Muscle of leg (tissue), 11 donors: Measurements from ENCODE around the gene IFNGR1. TPM values are rescaled to one million over a fixed set of nuclear protein-coding genes. Genes with fewer than 3 reads are reported as not detected.
"Not testable (repeated sequence)": the region's sequence is repeated elsewhere in the genome, so short reads cannot be mapped to it uniquely, and the experiment has no call there.

ENCODE experiments used
- DNase-seq: peaks from one replicate; pipeline ENCODE4 v3.0.0; 2013
- H3K27ac ChIP-seq: one replicate; pipeline ENCODE4 v1.5.1; 2013; ENCODE audit warnings: mild to moderate bottlenecking, low read length, control low read depth
- H3K27me3 ChIP-seq: one replicate; pipeline ENCODE4 v1.6.1; 2013; ENCODE audit warnings: low read length; ENCODE audit not compliant: control insufficient read depth, insufficient read depth
- H3K36me3 ChIP-seq: one replicate; pipeline ENCODE4 v1.6.1; 2013; ENCODE audit warnings: low read length; ENCODE audit not compliant: control insufficient read depth, insufficient read depth
- H3K4me1 ChIP-seq: one replicate; pipeline ENCODE4 v1.6.1; 2013; ENCODE audit warnings: low read length; ENCODE audit not compliant: control insufficient read depth, insufficient read depth
- H3K4me3 ChIP-seq: one replicate; pipeline ENCODE4 v1.5.1; 2013; ENCODE audit warnings: low read length, control low read depth
- H3K9me3 ChIP-seq: replicated peaks from 2 replicates; pipeline ENCODE4 v1.6.1; 2013; ENCODE audit warnings: low read depth, low read length; ENCODE audit not compliant: control insufficient read depth
- WGBS: methylation state at CpG from one replicate; pipeline ENCODE4 v1.1.5; 2013; ENCODE audit warnings: missing lambda C conversion rate; ENCODE audit not compliant: insufficient coverage; 5-methylcytosine and 5-hydroxymethylcytosine counted together
- polyA plus RNA-seq, 8 donors: library from polyadenylated mRNA; unstranded; fragments of 120-200 nt; gene quantifications; one replicate each; pipeline versions ENCODE4 v1.2.1 to v1.2.3, GENCODE V29; 2013; ENCODE audit warnings: inconsistent platforms in 1 of 8, low replicate concordance in 1 of 8; ENCODE audit not compliant: insufficient read length in 8 of 8, insufficient read depth in 1 of 8
- total RNA-seq: library from RNA; stranded (reverse); fragments of 120-200 nt; gene quantifications from one replicate; pipeline ENCODE4 v1.2.4, GENCODE V29; 2013

The IFNGR1 gene
- total and polyA plus RNA-seq, 9 donors = 41.8 to 55.2 (median 46.3) TPM

- H3K4me3 ChIP-seq = no peak overlapping the region
Measured at GRCh38 chr6:137214931-137215330, 4.3 kb downstream of the IFNGR1 start.

GRCh38 chr6:137213813-137214212, 5.4 kb downstream of the IFNGR1 start:
- H3K4me1 ChIP-seq = peaks cover 15% of the 10 kb centered on the region
- no peak overlapping the region for H3K4me3 ChIP-seq
- no peaks in the 10 kb centered on the region for H3K36me3 ChIP-seq
- no peaks in the 10 kb centered on the region for H3K27me3 ChIP-seq
- WGBS = no CpG with 5 or more reads among the region's 2 CpGs
- no peak for DNase-seq
- peaks cover 2% of the 10 kb centered on the region for H3K9me3 ChIP-seq
- peak overlapping the region; percentile 25 for H3K27ac ChIP-seq

More at GRCh38 chr6:137214931-137215330, 4.3 kb downstream of the IFNGR1 start:
- Histone ChIP-seq H3K27me3 (no peaks in the 10 kb centered on the region), H3K36me3 (no peaks in the 10 kb centered on the region), H3K9me3 (no peaks in the 10 kb centered on the region), H3K27ac (no peak overlapping the region), H3K4me1 (peaks cover 20% of the 10 kb centered on the region)
- no peak for DNase-seq
- no CpG with 5 or more reads among the region's 3 CpGs for WGBS

GRCh38 chr6:137213331-137213740, 5.8 kb downstream of the IFNGR1 start:
- peak overlapping the region; percentile 25 for H3K27ac ChIP-seq
- no peaks in the 10 kb centered on the region for H3K36me3 ChIP-seq
- no peak overlapping the region for H3K4me3 ChIP-seq
- H3K4me1 ChIP-seq = peaks cover 15% of the 10 kb centered on the region
- WGBS = 49% methylated on average over 3 of the region's 4 CpGs
- peaks cover 3% of the 10 kb centered on the region for H3K9me3 ChIP-seq
- H3K27me3 ChIP-seq = no peaks in the 10 kb centered on the region
- DNase-seq = peak; percentile 47

- Histone ChIP-seq H3K27ac (no peak overlapping the region), H3K4me3 (no peak overlapping the region), H3K9me3 (peaks cover 3% of the 10 kb centered on the region), H3K4me1 (peaks cover 7% of the 10 kb centered on the region), H3K36me3 (no peaks in the 10 kb centered on the region), H3K27me3 (no peaks in the 10 kb centered on the region)
- DNase-seq = no peak
- 91% methylated on average over 3 of the region's 3 CpGs for WGBS
Measured at GRCh38 chr6:137211910-137212309, 7.3 kb downstream of the IFNGR1 start.

- no peak overlapping the region for H3K4me3 ChIP-seq
- no peaks in the 10 kb centered on the region for H3K36me3 ChIP-seq
- H3K27ac ChIP-seq = no peak overlapping the region
- H3K4me1 ChIP-seq = peaks cover 3% of the 10 kb centered on the region
- no peak for DNase-seq
- H3K27me3 ChIP-seq = no peaks in the 10 kb centered on the region
- peaks cover 3% of the 10 kb centered on the region for H3K9me3 ChIP-seq
Measured at GRCh38 chr6:137210903-137211302, 8.3 kb downstream of the IFNGR1 start.

- peaks cover 12% of the 10 kb centered on the region for H3K36me3 ChIP-seq
- H3K27ac ChIP-seq = no peak overlapping the region
- WGBS = 94% methylated on average over 7 of the region's 7 CpGs
Measured at GRCh38 chr6:137208279-137208678, 10.9 kb downstream of the IFNGR1 start.

GRCh38 chr6:137207457-137207856, 11.7 kb downstream of the IFNGR1 start:
- peaks cover 12% of the 10 kb centered on the region for H3K36me3 ChIP-seq
- not testable (repeated sequence) for H3K9me3 ChIP-seq, H3K4me3 ChIP-seq, H3K27ac ChIP-seq, H3K27me3 ChIP-seq, H3K4me1 ChIP-seq, DNase-seq
- WGBS = no CpG with 5 or more reads among the region's 3 CpGs

More at GRCh38 chr6:137208279-137208678, 10.9 kb downstream of the IFNGR1 start:
- DNase-seq = no peak
- Histone ChIP-seq H3K4me1 (no peaks in the 10 kb centered on the region), H3K4me3 (no peak overlapping the region), H3K9me3 (peaks cover 3% of the 10 kb centered on the region), H3K27me3 (no peaks in the 10 kb centered on the region)

GRCh38 chr6:137206577-137206976, 12.6 kb downstream of the IFNGR1 start:
- peaks cover 16% of the 10 kb centered on the region for H3K36me3 ChIP-seq
- no peak overlapping the region for H3K4me3 ChIP-seq
- no peaks in the 10 kb centered on the region for H3K4me1 ChIP-seq
- no peak overlapping the region for H3K27ac ChIP-seq
- H3K27me3 ChIP-seq = no peaks in the 10 kb centered on the region
- WGBS = no CpG with 5 or more reads among the region's 1 CpG
- no peak for DNase-seq
- peaks cover 3% of the 10 kb centered on the region for H3K9me3 ChIP-seq

- no peak overlapping the region for H3K4me3 ChIP-seq
- no peaks in the 10 kb centered on the region for H3K4me1 ChIP-seq
- DNase-seq = no peak
- no peaks in the 10 kb centered on the region for H3K27me3 ChIP-seq
- peaks cover 22% of the 10 kb centered on the region for H3K36me3 ChIP-seq
- H3K9me3 ChIP-seq = no peaks in the 10 kb centered on the region
- H3K27ac ChIP-seq = no peak overlapping the region
- no CpG with 5 or more reads among the region's 2 CpGs for WGBS
Measured at GRCh38 chr6:137203256-137203655, 15.9 kb downstream of the IFNGR1 start.

GRCh38 chr6:137202078-137202477, 17.1 kb downstream of the IFNGR1 start:
- WGBS = 67% methylated on average over 2 of the region's 6 CpGs
- H3K36me3 ChIP-seq = peaks cover 27% of the 10 kb centered on the region

GRCh38 chr6:137201006-137201405, 18.2 kb downstream of the IFNGR1 start:
- DNase-seq = no peak
- H3K36me3 ChIP-seq = peaks cover 27% of the 10 kb centered on the region
- H3K27ac ChIP-seq = no peak overlapping the region
- no peak overlapping the region for H3K4me3 ChIP-seq
- H3K27me3 ChIP-seq = no peaks in the 10 kb centered on the region
- H3K9me3 ChIP-seq = no peaks in the 10 kb centered on the region
- 83% methylated on average over 1 of the region's 1 CpG for WGBS
- no peaks in the 10 kb centered on the region for H3K4me1 ChIP-seq

More at GRCh38 chr6:137202078-137202477, 17.1 kb downstream of the IFNGR1 start:
- H3K27ac ChIP-seq = no peak overlapping the region
- H3K4me3 ChIP-seq = no peak overlapping the region
- no peaks in the 10 kb centered on the region for H3K4me1 ChIP-seq
- no peaks in the 10 kb centered on the region for H3K9me3 ChIP-seq
- H3K27me3 ChIP-seq = no peaks in the 10 kb centered on the region
- DNase-seq = no peak
